SW 1271 (cell line): ENCODE data around the gene CD47.

Experiments
- DNase-seq, 2 experiments: peaks; one replicate each; lab custom pipeline; 2025; lab: John Stamatoyannopoulos, UW

Gene CD47

DNA sequence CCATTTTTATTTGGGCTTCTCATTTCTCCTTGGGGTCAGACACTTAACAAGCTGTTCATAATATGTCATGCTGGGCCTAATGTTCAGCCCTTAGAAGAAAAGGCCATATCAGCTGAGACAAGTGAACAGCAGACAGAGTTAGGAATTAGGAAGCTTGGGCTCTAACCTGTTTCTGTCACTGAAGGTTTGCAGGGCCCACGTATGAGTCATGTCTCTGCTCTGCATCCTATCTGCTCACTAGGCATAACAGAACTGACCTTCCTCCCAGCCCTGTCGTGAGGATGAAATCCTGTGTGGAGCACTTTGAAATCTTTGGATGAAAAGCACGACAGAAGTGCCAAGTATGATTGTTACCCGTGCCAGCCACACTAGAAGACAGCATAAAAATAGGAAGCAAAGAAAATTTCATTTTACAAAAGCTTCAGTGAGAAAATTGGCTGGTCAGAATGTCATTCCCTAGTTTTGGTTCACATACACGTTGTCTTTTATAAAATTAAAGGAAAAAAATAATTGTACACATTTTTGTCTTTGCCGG is 26.5 kb upstream of the CD47 start:
- DNase-seq = no peak

DNA sequence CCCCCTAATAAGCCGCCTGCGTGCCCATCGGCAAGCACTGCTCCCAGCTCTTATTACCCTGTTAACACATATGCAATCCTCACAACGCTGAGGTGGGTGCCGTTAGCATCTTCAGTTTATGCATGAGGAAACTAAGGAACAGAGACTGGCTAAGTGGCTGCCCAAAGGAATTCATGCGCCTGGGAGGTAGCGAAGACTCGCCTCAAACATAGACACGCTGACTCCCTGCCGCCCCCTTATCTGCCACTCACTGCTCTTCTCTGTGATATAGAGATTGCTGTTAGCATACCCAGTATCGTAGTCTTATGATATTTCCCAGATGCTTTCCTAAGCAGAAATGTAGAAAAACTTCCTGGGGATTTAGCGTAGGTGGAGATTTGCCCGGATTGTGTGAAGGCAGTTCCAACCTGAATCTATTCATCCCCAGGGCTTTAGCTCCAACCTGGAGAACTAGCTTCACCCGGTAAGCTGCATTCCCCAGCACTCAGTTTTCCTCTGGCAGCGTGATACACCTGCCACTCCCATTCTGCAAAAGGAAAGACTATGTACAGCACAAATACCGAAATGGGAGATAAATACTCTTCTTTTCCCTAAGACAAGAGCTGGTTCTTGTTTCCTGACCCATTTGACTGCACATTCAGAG is 23.7 kb upstream of the CD47 start:
- DNase-seq = no peak

DNA sequence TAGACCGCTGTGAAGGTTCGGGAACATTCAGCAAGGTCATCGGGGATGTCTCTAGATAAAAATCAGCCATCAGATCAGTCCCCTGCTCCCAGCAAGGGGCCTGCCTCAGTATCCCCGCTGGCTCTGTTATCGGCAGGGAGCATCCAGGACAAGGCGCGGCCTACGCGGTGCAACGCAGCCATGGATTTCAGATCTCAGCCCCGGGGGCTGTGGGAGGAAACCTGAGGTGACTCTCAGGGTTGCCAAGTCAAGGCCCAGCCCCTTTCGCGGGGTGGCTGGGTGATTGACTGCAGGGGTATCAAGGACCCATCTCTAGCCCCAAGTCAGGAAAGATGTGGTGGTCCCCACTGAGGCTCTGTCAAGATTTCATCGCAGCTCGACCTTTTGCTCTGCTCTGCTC is 23.1 kb upstream of the CD47 start:
- no peak for DNase-seq

DNA sequence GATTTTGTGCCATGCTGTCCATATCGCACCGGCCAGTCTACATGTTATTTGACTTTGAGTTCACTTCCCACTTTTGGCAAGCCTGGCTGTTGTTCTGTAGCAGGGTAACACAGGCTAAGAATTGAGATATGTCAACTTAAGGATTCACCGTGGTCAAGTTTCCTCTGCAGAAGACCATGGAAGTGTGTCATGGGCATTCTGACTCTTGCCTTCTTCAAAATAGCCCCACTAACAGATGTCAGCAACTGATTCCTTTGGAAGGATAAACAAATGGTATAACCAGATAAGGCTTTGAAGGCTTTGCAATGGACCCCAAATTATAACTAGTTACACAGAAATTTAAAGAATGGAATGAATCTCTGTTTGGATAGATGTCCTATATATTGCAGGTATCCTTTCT is 20.1 kb upstream of the CD47 start:
- DNase-seq = no peak

DNA sequence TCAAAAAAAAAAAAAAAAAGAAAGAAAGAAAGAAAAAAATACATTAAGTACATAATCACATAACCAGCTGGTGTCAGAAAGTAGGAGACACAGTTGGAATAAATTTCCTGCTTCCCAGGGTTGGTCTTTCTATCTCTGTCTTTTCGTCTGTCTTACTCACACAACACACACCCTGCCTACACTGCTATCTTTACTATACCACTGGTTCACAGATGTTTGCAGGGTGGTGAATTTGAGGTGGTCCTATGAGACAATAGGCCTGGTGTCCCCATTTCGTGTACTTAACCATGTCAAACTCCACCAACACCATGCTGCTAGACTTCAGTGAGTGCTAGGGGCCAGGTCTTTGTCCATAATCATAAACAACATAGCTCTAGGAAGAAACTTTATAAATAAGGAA is 17.6 kb upstream of the CD47 start:
- DNase-seq = no peak

DNA sequence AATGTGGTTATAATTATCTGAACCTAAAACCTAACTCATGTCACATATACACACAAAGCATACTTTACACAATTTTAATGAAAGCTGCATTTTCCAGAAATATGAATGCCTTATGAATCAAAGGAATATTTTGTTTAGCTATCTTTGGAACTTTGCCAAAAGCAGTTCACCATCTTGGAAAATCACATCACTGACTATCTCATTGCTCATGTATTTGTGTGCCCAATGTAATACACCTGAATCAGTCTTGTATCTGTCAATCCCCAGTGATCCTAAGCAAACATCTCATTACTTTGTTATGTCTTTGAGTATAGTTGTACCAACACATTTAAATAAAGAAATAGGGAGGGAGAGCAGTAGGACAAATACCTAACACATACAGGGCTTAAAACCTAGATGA is 15.6 kb upstream of the CD47 start:
- no peak for DNase-seq

DNA sequence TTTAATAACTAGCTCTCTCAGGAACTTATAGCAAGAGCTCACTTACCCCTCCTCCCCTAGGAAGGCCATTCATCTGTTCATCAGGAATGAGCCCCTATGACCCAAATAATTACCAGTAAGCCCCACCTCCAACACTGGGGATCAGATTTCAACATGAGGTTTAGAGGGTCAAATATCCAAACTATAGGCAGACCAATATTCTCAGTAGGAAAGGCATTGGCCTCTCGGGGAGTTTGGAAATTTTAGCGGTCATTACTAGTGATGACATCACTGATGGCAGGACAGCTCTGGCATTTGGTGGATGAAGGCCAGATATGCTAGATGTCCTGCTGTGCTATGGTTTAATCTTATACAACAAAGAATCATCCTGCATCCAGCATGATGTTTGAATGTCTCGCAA is 15.2 kb upstream of the CD47 start:
- DNase-seq = no peak

DNA sequence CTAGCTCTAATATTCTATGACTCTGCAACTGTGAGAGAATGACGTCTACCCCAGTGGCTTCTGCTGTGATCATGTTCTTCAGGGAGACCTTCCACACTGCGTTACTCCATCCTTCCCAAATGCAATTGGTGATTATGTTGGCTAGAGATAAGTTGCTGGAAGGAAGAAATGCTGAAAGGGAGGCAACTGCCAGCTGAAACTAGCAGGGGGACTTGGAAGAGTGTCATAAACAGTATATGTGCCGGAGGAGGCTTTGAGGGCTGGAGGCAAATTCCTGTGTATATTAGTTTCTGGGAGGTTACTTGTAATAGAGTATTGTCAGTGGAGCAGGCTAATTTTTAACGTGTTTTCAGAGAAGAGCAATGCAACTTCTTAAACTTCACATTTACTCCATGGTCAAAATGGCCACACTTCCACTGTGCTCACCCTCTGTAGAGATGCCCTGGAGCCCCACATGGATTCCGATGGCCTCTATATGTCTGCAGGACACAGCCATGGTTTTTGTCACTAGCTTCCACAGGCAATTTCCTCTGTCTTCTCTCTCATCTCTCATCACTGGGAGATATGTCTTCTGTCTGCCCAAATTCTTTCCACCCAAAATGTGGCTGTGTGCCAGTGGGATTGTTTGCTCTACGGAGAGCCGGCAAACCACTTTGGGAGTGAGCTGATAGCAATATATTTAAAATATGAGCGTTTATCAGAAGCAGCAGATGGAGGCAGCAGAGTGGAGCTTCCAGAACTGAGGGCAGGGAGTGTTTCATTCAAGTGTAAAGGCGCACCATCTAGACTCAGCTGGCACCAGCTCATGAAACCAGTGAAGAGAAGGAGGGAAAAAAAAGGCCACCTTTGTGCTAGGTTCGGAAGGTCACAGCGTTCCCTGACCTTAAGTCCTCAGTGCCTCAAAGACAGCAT is 13.3 kb upstream of the CD47 start:
- no peak for DNase-seq

DNA sequence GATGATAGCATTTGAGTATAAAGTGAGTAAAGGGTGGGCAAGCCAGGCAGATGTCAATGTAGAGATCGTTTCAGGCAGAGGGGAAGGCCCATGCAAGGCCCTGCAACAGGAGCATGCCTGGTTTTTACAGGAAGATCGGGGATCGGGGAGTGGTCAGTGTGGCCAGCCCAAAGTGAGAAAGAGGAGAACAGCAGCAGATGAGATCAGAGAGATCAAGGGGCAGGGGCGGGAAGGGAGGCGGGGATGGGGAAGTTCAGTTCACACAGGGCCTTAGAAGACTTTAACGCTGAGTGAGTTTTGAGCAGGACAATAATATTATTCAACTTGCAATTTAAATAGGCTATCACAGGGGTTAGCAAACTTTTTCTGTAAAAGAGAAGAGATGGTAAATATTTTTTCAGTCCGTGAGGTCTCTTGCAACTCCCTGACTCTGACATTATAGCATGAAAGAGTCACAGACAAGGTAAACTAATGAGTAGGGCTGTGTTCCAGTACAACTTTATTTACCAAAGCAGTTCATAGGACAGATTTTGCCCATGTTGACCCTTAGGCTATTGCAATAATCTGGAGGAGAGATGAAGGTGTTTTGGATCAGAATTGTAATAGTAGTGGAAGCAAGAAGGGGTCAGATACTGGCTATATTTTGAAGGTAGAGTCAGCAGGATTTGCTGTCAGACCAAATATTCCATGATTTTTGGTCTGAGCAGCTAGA is 12.4 kb upstream of the CD47 start:
- no peak for DNase-seq

DNA sequence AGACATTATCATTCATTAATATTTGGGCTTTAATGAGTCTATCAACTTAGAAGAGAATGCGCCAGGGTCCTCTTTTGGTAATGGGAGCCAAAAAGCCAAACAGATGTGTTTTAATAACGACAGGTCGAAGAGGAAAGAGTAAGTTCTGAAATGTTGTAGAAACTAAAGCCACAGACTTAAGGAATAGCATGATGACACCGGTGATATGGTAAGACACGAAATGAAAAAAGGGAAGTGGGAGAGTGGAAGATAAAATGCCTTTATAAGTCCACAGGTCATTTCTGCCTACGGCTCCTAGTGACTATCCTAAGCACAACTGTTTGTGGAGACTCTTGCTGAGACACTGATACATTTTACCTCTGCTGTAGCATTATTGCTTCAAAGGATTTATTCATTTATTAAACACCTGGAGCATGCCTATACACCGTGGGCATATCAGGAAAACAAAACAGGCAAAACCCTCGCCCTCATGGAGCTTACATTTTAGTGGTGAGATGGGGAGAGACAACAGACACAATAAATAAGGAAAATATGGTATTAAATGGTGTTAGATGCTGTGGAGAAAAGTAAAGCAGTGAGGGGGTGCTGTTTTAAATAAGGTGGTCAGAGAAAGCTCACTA is 11.7 kb upstream of the CD47 start:
- no peak for DNase-seq

DNA sequence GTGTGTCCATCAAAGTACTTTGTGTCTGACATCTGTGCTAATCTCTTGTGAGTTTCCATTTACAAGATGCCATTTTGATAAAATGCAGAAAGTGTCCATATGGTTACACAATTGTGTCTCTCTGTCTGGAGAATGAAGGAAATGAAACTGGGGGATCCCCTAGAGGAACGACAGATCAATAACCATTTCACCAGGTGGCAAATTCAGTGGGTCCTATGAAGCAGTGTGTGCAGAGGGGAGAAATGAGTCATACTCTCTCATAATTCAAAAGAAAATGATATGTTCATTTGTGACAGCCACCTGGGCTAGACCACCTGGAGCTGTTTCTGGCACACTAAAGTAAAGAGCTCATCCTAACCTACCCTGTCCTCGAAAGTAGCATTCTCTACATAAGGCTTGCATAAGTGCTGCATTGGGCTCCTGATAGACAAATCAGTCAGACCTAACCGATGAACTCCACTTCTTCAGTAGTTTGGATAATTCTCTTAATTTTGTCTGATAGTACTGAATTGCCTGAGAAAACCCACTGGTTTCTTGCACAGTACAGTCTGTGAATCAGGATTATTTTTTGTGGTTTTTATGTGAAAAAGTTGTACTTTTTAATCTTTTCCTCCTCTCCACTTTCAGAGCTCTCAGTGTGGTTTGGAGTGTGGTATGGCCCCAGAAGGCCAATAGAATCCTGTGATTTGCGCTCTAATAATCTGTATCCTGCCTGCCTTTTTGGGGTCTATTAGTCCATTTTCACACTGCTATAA is 10.3 kb upstream of the CD47 start:
- no peak for DNase-seq

DNA sequence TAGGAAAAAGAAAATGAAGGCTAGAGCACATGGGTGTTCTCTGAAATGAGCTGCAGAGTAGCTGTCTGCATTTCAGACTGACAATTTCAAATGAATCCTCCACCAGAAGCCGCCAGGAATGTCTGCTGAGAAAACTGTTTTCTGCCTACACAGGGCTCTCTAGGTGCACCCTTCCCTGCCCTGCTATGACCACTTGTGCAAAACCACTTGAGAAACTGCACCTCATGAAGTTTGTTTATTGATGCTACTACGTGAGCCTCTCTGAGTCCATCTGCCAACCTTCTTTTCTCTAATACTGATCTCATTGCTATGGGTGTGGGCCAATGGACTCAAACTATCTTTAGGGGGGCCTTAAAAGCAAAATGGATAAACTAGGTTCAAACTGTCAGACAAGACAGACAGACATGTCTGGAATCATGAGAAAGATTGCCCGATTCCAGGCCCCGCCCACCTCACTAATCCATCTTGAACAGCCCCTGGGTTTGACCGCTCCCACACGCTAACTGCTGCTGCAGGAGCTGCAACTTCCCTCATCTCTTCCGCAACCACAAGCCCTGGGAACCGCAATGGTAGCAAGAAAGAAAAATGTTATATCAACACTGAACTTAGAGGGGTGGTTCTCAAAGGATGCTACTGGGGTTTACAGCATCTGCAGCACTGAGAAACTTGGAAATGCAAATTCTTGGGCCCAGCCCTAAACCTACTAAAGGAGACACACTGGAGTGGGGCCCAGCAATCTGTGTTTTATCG is 9.0 kb upstream of the CD47 start:
- DNase-seq = no peak

DNA sequence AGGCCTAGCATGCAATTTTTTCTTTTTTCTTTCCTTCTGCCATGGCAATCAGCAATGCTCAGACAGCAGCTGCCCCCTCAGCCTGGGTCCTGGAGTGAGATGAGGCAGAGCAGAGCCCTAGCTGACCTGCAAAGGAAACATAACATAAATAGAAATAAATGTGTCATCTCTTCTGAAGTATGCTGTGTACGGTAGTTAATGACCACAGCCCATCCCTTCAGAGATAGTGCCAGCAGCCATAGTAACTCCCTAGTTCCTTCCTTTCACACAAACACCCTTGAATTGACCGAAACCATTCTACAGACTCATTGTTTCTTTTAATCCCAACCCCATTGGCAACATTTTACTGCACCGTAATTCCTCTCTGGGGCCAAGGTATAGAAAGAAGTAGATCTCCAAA is 8.4 kb upstream of the CD47 start:
- DNase-seq = no peak

DNA sequence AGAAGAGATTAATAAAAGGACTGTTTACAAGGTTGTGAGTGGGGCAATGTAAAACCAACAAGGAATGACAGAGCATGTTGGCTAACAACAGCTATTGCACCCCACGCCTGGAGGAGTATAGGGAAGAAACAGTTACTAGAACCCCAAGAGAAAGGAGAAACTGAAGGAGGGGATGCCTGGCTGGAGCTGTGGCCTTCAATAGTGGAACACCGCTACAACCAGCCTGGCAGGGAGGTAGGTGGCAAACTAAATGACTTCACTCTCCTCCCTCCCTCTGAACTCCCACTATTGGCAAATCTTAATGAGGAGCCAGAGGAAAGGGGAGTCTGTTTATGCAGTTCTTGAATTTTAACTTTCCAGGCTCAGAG is 7.2 kb upstream of the CD47 start:
- DNase-seq = no peak

DNA sequence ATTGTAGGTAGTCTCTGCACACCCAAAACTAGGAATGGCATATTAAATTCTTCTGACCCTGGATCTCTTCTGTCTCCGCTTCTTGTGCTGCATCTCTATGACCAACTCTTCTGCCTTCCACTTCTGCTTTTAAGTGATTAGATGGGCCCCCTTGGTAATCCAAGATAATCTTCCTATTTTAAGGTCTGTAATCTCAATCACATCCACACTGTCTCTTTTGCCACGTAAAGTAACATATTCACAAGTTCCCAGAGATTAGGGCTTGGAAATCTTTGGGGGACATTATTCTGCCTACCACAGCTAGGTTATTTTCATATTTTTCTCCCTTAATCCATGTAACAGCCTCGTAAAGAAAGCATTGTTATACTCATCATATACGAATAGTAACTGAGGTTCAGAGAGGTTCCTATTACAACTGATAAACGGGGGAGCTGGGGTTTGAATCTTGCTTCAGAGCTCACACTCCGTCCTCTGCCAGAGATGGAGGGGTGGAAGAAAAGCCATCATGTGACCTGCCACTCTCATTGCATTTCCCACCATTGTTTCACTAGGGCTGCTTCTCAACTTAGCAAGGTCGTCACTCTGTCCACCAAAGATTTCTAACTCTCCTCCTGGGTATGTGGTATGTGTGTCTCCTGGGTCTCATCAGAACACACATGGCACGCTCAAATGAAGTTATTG is 6.6 kb upstream of the CD47 start:
- DNase-seq = no peak

DNA sequence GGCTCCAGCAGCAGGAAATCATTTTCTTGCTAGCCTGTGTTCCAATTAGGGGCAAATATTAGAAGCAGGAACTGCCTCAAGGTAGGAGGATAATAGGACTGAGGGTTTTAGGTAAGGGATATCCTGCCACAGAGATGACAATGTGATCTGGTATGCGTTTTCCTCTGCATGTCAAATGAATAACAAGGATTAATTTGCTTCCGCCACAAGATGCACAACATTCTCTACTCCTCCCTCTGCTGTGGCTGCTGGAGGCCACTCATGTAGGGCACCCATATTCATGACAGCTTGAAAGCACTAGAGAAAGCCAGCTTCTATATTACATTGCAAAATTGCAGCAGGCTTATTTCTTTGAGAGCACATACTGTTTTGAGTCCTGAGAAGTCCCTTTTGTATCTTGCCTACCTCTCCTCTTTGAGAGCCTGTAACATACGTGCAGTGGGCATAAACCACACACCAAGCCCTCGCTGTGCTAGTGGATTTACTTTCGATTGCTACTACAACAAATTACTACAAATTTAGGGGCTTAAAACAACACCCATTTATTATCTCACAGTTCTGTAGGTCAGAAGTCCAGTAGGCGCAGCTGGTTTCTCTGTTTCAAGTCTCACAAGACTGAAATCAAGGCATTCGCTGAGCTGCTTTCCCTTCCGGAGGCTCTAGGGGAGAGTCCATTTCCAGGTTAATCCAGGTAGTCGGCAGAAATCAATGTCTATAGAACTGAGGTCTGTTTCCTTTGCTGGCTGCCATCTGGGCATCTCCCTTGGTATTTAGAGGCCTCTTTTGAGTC is 5.9 kb upstream of the CD47 start:
- DNase-seq = no peak

DNA sequence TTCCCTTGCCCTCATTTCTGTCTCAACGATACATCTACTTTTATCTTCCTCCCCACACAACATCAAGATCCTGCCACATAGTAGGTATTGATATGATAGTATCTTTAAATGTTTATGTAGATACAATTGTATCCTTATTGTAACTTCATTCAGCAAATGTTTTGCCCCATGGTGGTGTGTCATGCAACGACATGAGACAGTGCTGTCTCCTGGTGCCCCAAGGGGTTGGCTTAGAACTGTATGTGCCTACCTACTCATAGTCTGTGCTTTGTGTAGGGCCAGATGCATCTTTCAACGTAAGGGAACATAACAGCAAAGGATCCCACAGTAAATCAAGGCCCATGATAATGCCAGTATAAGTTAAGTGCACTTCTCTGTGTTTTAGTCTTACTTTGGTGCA is 2.8 kb upstream of the CD47 start:
- DNase-seq = no peak

DNA sequence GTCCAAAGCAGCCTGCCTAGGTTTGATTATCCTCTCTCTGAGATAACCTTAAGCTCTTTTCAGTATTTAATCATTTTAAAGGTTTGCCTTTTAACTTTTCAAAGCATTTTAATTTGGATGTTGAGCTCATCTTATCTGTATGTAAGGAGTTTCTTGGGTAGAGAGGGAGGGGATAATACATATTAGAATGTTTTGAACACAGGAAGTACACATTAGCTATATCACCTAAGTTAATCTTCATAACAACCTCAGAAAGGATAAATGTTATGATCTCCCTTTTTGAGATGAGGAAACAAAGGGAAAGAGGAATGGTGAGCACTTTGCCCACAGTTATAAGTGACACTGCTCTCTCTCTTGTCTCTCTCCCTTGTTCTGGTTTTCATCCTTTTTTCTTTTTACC is 2.2 kb upstream of the CD47 start:
- DNase-seq = no peak

DNA sequence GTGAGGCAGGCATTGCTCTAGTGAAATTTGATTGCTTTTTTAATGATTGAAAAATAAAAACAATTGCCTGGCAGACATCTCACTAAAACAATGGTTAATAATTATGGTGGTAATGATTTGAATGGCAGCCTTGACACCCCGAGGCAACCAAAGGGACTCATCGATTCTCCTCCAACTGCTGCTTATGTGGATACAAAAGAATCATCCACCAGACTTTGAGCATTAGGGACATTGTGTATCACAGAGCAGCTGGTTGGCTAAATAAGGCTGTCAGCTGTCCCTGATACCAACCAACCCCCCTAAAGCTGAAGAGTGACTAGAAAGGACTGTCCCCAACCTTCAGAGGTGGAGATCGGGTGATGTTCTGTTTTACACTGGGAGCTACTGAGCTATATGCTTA is 1.7 kb upstream of the CD47 start:
- DNase-seq = no peak
